Lower leg skin (tissue), 3 donors: Measurements from ENCODE around the gene PCDHGA1.

Experiments
- CTCF ChIP-seq, 3 donors: fragments of 450-650 bp; IDR thresholded peaks; one replicate each; pipeline ENCODE4 v1.5.1; 2016; ENCODE audit warnings: antibody characterized with exemption in 3 of 3, mild to moderate bottlenecking in 3 of 3, moderate library complexity in 2 of 3
- POLR2A ChIP-seq, 2 donors: fragments of 450-650 bp; IDR thresholded peaks; one replicate each; pipeline ENCODE4 v1.6.1; 2016 to 2017; ENCODE audit warnings: antibody characterized with exemption in 2 of 2, mild to moderate bottlenecking in 1 of 2, moderate library complexity in 1 of 2

DNA sequence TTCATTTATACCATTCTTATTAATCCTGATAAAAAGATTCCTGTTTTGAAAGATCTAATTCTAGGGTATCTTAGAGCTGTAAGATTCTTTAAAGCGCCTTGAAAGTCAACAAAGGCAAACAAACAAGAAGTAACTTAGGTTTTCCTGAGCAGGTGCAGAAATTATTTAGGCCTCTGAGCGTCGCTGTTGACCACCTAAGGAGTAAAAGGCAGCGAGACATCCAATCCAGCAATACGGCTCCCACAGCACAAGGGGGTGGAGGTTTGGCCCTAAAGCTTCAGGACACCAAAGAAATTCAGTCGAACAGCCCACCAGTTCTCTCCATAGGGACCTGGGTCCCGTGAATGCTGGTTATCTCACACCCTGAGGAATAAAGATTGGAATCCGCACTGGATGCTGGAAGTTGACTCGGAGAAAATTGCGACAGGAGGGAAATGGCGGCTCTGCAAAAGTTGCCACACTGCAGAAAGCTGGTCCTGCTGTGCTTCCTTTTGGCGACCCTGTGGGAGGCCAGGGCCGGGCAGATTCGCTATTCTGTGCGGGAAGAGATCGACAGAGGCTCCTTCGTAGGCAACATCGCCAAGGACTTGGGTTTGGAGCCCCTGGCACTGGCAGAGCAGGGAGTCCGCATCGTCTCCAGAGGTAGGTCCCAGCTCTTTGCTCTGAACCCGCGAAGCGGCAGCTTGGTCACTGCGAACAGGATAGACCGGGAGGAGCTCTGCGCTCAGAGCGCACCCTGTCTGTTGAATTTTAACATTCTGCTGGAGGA lies 8.4 kb downstream of the PCDHGA1 start, which contains the start of gene PCDHGA2:
- no peak for TF ChIP-seq POLR2A (IDR thresholded peaks at IDR 0.05)
- no peak for TF ChIP-seq CTCF (IDR thresholded peaks at IDR 0.05)
